NCI-H187 treated with DMSO at 0.1 percent for 48 hours (cell line): ENCODE measurements around the gene SLC22A16.
"Not testable (repeated sequence)": the region's sequence is repeated elsewhere in the genome, so short reads cannot be mapped to it uniquely, and the experiment has no call there.

Experiments
- DNase-seq: peaks from one replicate; lab custom pipeline; 2025; lab: John Stamatoyannopoulos, UW

The SLC22A16 gene

DNA sequence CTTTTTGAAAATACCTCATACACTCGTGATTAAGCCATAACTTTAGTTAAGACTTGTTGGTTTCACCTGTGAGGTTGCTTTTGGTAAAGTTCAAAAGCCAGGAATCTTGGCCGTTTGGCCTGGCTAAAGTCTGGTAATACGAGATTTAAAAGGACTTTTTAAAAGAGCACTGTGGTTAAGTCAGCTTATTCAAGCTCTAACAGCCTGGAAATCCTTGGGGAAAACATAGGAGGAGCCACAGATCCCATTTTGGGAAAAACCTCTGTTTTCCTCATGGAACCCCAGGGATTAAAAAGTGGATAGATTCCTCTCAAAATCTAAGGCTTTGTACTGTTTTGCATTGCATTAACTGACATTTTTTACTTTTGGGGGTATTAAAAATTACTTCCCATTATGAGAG is 13.7 kb upstream of the SLC22A16 start:
- DNase-seq, result no peak

DNA sequence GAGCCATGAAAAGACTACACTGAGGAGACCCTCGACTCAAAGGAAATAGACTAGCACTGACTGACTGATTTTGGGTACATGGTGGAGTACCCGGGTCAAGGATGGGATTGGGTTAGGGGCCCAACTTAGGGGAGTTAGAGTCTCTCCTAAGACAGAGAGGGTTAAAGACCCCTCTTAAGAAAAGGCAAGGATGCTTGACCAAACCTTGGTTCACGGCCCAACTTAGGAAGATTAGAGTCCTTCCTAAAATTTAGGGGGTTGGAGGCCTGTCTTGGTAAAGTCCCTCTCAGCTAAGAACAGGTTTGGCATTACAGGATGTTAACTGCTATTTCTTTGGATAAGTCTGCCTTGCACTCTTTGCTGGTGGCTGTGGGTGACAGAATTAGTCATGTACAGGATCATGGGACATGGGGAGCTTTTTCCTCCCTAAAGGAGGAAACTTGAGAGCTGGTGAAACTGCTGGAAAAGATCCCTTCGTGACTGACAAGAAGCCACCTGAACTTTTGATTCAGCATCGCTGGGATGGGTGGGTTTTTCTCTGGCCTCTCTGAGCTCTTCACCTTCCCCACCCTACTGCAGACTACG is 12.3 kb upstream of the SLC22A16 start:
- DNase-seq, result no peak

DNA sequence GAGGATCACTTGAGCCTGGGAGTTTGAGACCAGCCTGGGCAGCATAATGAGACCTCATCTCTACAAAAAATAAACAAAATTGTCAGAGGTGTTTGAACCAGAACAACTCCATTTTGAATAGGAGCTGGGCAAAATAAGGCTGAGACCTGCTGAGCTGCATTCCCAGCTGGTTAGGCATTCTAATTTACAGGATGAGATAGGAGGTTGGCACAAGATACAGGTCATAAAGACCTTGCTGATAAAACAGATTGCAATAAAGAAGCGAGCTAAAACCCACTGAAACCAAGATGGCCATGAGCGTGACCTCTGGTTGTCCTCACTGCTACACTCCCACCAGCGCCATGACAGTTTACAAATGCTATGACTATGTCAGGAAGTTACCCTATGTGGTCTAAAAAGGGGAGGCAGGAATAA is 11.6 kb upstream of the SLC22A16 start:
- not testable (repeated sequence) for DNase-seq

DNA sequence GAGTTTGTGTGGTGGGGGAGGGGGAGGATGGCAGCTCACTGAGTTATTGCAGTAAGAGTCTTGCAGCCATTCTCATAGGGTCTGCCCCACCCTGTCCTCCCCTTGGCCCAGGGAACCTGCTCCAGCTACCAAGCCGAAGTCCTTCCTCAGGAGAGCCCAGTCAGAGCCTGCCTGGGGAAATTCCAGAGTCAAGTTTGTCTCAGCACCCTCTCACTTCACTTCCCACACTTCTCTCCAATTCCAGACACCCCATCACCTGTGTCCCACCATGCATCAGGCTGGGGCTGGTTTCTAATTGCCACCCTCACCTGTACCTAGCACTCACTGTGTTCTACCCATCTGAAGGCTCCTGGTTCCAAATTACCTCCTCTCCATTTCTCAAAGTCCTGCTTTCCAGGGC is 10.3 kb upstream of the SLC22A16 start:
- no peak for DNase-seq

DNA sequence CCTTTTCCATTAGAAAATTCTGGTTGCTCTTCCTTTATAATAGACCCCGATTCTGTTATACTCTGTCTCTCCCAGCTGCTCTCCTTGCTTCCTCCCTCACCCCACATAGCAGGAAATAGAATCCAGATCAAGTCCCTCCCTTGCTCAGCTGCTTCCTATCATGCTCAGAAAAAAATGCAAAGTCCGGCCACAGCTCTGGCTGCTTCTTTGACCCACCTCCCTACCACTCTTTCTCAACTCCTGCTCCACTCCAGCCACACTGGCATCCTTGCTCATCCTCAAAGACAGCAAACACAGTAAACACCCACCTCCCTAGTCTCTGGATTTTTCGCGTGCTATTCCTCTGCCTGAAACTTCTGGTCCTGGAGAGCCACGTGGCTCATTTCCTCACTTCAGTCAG is 9.1 kb upstream of the SLC22A16 start:
- no peak for DNase-seq

DNA sequence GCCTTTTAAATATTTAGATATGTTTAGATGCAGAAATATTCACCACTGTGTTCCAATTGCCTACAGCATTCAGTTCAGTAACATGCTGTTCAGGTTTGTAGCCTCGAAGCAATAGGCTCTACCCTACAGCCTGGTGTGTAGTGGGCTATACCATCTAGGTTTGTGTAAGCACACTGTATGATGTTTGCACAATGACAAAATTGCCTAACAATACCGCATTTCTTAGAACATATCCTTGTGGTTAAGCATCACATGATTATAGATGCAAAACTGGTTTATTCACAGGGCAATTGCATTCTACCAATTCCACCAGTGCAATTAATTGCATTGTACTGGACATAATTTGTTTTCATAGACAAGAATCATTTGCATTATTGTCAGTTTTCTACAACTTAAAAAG is 7.9 kb upstream of the SLC22A16 start:
- no peak for DNase-seq

DNA sequence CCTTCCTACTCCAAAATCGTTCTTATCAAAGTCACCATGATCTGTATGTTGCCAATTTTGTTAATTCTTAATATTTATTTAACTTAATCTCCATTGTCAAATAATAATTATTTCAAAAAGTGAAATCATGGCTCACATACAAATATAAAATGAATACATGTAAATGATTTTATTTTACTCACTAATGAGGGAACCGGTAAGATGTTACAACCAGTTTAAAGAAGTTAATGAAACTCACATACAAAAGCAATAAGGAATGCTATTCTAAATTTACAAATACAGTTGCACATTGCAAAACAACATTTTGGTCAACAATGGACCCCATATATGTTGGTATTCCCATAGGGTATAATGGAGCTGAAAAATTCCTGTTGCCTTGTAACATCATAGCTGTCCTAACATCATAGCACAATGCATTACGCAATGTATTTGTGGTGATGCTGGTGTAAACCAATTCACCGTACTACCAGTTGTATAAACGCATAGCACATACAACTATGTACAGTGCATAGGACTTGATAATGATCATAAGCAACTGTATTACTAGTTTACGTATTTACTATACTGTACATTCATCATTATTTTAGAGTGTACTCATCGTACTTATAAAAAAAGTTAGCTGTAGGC is 6.5 kb upstream of the SLC22A16 start:
- DNase-seq, result no peak

DNA sequence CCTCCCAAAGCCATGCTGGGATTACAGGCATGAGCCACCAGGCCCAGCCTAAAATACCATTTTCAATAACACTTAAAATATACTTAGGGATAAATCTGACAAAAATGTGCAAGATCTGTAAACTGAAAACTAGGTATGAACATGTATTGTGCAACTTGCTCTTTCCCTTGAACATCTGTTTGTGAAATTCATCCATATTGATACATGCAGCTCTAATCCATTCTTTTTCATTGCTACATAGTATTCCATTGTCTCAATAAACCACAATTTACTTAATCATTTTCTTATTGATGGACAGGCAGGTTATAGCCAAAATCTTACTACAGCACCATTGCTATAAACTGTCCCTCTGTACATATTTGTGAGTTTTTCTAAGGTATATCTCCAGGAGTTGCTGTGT is 4.7 kb upstream of the SLC22A16 start:
- no peak for DNase-seq

DNA sequence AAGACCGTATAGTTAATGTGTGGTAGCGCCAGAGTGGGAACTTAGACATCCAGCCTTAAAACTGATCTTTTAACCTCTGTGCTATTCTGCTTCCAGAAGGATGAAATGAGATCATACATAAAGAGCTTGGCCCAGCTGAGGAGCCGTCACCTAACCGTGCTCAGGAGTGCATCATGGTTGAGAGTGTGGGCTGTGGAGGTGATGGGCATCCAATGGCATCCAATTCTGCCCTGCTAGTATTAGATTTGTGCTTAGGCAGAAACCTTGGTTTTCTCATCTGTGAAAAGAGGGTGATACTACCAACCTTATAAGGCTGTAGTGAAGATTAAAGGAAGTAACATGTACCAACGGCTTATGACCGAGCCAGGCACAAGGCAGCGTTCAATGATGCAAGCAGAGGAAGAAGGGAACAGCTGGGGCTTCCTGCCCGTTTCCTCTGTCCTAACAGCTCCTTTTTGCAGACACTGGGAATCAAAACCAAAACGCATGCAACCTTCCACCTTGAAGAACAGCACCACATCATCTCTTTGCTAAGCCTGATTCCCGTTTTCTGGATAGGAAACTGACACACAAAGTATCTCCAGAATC is 1.3 kb downstream of the SLC22A16 start:
- DNase-seq, result no peak

DNA sequence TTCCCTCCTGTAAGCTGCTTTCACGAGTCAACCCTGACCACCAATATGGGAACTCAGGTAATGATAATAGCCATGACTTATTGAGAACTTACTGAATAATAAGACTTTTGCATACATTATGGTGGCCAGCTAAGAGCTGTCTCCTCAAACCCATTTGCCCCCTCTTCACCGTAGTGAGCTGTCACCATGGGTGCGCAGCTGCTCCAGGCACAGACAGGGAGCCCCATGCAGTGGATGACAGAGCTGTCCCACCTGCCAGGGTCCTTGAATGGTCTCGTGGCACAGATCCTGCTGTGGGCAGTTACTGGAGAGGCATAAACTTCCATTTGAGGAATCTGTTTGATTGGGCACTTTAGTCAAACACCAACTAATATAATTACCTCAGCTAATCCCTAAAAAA is 1.9 kb downstream of the SLC22A16 start:
- DNase-seq, result no peak

DNA sequence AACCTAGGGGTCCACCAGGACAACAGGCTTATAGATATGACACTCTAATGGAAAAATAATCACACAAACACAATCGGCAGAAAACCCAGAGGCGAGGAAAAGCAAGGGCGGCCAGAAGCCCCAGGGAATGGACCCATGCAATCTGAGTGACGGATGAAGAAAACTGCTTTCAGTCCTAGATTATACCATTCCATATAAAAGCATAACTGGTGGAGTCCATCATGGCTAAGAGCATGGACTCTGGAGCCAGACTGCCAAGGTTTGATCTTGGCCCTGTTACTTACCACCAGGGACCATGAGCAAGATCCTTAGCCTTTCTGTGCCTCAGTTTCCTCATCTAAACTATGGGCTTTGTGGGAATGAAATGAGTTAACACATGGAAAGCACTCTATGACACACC is 3.7 kb downstream of the SLC22A16 start:
- DNase-seq, result no peak

DNA sequence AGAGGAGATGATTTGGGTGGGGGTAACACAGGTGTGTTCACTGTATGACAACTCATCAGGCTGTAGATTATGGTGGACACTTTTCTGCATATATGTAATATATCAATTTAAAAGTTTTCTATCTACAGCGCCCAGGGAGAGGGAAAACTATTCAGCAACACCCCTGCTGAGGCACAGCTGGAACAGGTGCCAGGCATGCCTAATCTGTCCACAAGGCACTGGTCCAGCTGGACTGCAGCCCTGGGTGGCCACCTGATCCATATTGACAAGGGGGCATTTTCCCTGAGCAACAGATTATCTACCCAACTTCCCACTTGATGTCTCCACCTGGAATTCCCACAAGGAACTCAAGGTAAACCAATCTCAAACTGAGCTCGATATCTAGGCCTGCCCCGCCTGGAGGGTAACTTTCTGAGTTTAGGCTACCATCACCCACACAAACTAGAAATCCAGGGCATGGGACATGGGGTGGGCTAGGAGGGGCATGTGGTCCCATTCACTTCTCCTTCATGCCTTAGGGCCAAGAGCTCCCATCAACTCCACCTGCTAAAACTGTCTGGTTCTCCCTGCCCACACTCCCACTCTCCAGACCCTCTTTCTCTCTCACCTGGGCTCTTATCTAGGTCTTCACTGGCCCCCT is 4.6 kb downstream of the SLC22A16 start:
- no peak for DNase-seq

DNA sequence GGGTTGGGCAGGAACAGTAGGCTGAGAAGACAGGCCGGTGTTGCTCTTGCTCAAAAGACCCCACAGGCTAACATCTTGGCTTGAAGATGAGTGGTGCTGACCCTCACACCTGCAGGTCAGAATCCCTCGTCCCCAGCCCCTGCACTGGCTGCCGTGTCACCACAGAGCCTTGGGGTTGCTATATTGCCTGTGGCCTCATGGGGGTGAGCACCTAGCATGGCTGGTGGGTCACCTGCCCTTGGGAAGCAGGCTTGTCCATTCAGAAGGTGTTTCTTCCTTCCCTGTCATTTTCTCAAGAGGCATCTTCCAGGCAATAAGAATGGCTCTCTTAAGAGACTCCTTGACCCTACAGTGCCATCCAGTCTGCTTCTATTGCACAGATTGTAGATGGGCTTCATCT is 7.7 kb downstream of the SLC22A16 start:
- DNase-seq, result no peak

DNA sequence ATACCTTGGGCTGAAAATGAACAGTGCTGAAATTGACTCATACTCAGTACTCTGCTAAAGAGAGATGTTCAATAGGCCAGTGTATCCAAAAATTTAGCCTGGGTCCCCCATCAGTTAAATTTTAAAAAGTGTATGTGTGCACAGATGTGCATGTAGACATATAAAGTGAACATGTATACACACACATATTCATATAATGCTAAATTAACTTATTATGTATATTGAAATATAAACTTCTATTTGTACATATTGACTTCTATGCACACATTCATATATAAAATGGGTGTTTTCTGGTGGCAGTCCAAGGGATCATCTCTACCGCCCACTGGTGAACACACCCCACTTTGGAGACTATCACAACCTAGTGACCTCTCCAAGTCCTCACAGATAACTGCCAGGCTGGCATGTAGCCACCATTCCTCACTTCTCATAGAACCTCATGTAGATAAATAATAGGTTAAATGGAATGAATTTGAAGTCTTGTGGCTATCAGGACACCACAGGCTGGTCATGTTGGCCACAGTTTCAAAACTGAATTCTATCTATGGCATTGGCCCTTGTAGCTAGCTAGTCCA is 8.8 kb downstream of the SLC22A16 start:
- no peak for DNase-seq

DNA sequence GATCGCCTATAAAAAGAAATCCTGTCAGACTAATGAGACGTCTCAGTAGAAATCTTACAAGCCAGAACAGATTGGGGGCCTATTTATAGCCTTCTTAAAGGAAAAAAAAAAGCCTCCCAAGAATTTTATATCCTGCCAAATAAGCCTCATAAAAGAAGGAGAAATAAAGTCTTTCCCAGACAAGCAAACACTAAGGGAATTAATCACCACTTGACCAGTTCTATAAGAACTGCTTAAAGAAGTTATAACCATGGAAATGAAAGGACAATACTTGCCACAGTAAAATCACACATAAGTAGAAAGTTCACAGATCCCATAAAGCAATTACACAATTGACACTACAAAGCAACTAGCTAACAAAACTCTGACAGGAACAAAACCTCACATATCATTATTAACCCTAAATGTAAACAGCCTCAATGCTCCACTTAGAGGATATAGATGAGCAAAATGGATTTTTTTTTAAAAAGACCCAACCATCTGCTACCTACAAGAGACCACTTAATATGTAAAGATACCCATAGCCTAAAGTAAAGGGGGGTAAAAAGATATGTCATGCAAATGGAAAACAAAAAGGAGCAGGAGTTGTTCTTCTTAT is 13.4 kb downstream of the SLC22A16 start:
- no peak for DNase-seq

DNA sequence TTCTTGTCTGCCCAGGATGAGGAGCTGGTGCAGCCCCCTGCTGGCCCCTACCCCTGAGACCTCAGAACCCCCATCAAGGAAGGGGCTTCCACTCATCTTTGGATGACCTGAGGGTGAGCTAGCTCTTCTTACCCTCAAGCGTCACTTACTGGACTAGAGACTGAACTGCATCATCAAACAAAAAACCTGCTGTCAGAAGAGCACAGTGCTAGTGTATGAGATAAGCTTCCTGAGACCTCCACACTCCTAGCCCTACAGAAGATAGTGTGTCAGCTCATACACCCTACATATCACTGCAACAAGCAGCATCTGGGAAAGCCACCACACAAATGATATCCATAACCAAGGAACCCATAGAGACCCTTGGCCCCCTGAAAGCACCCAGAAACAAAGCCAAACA is 15.0 kb downstream of the SLC22A16 start:
- DNase-seq, result no peak

DNA sequence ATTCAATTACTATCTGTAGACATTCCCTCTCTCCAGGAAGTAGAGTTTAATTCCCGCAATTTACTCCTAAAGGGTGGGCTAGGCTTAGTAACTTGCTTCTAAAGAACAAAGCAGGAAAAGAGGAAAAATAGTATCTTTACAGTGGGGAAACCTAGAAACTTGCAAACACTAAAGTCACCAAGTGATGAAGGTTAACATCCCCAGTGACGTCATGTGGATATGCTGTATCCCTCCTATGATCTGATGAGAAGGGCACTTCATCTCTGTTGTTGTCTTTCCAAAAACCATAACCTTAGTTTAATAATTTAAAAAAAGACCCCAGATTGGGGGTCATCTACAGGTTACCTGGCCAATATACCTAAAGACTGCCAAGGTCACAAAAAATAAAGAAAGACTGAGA is 17.3 kb downstream of the SLC22A16 start:
- no peak for DNase-seq

DNA sequence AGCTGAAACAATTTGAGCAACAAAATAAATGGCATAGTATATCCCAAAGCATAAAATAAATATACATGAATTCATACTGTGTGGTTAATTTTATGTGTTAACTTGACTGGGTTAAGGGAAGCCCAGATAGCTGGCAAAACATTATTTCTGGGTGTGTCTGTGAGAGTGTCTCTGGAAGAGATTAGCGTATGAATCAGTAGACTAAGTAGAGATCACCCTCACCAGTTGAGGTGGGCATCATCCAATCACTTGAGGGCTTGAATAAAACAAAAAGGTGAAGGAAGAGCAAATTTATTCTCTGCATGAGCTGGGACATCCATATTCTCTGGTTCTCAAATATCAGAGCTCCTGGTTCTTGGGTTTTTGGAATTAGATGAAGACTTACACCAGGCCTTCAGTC is 17.9 kb downstream of the SLC22A16 start:
- no peak for DNase-seq

DNA sequence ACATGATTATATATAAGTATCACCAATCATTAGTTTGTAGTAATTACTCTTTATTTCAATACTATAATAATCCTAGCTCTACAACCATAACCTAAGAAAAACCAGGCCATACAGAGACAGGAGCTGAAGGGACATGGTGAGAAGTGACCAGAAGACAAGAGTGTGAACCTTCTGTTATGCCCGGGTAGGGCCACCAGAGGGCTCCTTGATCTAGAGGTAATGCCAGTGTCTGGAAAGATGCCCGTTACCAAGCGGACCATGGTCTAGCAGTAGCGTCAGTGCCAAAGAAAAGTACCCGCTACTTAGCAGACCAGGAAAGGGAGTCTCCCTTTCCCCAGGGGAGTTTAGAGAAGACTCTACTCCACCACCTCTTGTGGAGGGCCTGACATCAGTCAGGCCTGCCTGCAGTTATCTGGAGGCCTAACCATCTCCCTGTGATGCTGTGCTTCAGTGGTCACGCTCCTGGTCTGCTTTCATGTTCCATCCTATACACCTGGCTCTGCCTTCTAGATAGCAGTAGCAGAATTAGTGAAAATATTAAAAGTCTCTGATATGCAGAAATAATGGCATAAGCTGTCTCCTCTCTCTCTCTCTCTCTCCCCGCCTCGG is 18.7 kb downstream of the SLC22A16 start:
- not testable (repeated sequence) for DNase-seq

DNA sequence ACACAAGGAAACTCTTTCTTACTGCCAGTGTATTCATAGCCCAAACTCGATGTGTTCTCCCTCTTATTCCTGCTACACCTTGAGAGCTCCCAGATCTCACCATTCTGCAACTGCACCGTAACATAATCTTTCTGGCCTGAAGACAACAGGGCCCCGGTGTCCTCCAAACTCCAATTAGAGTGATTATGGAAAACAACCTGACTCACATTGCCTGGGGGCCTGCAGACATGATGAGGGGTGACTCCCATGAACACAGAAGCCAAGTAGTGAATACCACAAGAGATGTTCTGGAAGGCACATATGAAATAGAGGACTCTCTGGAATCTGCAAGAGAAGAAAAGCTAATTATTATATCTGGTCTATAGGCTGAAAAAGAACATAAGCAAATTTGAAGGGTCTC is 19.7 kb downstream of the SLC22A16 start:
- no peak for DNase-seq

DNA sequence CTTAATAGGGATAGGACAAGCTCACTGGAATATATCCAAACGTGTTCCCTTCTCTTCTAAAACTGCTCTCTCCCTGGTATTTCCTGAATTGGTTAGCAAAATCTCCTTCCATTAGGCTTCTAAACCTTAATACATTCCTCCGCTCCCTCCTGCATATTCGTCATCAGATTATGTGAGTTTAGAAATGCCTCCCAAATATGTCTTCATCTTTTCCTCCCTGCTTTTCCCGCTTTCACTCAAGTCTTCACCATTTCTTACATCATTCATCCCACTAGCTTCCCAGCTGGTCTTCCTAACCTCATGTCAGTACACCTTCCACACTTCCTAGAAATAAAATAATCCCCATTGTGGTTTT is 26.9 kb downstream of the SLC22A16 start:
- DNase-seq, result no peak

DNA sequence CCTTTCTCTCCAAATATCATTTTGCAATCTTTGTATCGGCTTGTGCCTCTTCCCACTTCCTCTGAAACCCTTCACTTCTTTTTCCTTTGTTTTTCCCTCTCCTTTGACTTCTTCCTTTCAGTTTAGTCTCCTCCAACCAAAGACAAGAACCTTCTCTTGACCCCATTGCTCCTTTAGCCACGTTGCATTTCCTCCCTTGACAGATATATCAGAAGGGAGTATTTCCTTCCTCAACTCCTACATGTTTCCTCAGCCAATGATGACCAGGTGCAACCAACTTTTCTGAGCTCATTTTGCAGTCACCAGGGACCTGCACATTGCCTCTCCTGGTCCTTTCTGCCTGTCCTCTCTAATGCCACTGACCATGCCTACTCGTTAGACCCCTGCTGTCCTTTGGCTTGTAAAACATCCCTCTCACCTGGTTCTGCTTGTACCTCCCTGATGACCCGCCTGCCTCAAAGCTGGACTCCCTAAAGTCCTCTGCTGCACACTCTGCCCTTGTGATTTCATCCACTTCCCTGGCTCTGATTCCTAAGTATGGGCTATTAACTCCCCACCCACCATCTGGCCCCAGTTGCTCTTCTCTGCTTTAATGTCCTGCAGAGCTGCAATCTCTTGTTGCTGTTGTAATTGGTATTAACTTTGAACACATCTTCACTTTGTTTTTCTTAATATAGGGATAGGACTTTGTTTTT is 27.4 kb downstream of the SLC22A16 start:
- DNase-seq, result no peak
